SK-N-SH treated with all-trans-retinoic acid at 6 μM for 48 hours (cell line): ENCODE results near the gene CRIP1.

ENCODE experiments used
- ISL1 ChIP-seq: fragments of 250-450 bp; sonication (Bioruptor Pico); IDR thresholded peaks from 2 replicates; pipeline ENCODE4 v2.1.2; 2022; ENCODE audit warnings: mild to moderate bottlenecking, moderate library complexity
- OSR1 ChIP-seq: fragments of 250-450 bp; sonication (Bioruptor Pico); IDR thresholded peaks from 2 replicates; pipeline ENCODE4 v1.8.0; 2022; ENCODE audit warnings: moderate library complexity, mild to moderate bottlenecking, inconsistent platforms
- PPARA ChIP-seq: fragments of 250-450 bp; sonication (Bioruptor Pico); IDR thresholded peaks from 2 replicates; pipeline ENCODE4 v1.5.0; 2020; ENCODE audit warnings: mild to moderate bottlenecking, borderline replicate concordance
- SNAI2 ChIP-seq: fragments of 250-450 bp; sonication (Bioruptor Pico); IDR thresholded peaks from 2 replicates; pipeline ENCODE4 v1.5.0; 2020; ENCODE audit warnings: mild to moderate bottlenecking, moderate library complexity
- TCF4 ChIP-seq: fragments of 250-450 bp; sonication (Bioruptor Pico); IDR thresholded peaks from 2 replicates; pipeline ENCODE4 v1.8.0; 2021; ENCODE audit warnings: mild to moderate bottlenecking, moderate library complexity, borderline replicate concordance
- TOX ChIP-seq: fragments of 250-450 bp; sonication (Bioruptor Pico); IDR thresholded peaks from 2 replicates; pipeline ENCODE4 v1.8.0; 2021; ENCODE audit warnings: mild to moderate bottlenecking, moderate library complexity, borderline replicate concordance
- ZFP3 ChIP-seq: fragments of 250-450 bp; sonication (Bioruptor Pico); IDR thresholded peaks from 2 replicates; pipeline ENCODE4 v1.5.0; 2020; ENCODE audit warnings: mild to moderate bottlenecking, moderate library complexity
- ZFP30 ChIP-seq: fragments of 450-650 bp; formaldehyde crosslinking; IDR thresholded peaks from 2 replicates; pipeline ENCODE4 v1.5.0; 2022; ENCODE audit warnings: mild to moderate bottlenecking, moderate library complexity
- ZNF70 ChIP-seq: fragments of 450-650 bp; formaldehyde crosslinking; IDR thresholded peaks from 2 replicates; pipeline ENCODE4 v1.5.0; 2020; ENCODE audit warnings: mild to moderate bottlenecking, moderate library complexity
- ZNF8 ChIP-seq: fragments of 450-650 bp; formaldehyde crosslinking; IDR thresholded peaks from 2 replicates; pipeline ENCODE4 v1.5.0; 2020; ENCODE audit warnings: mild to moderate bottlenecking, moderate library complexity
- TF ChIP-seq, protein P1 (sequence below): fragments of 250-450 bp; sonication (Bioruptor Pico); IDR thresholded peaks from 2 replicates; pipeline ENCODE4 v1.5.0; 2020; ENCODE audit warnings: mild to moderate bottlenecking, moderate library complexity

GRCh38 chr14:105464501-105464900 lies 22.2 kb upstream of the CRIP1 start:
- no peak for TF ChIP-seq ISL1 (CRISPR knock-in tag)
- no peak for TF ChIP-seq SNAI2 (CRISPR knock-in tag)
- TF ChIP-seq ZFP3 = no peak
- TF ChIP-seq ZFP30 (CRISPR knock-in tag) = no peak
- TF ChIP-seq TOX (CRISPR knock-in tag) = no peak
- TF ChIP-seq PPARA = no peak
- TF ChIP-seq TCF4 (CRISPR knock-in tag) = no peak
- TF ChIP-seq, protein P1, sequence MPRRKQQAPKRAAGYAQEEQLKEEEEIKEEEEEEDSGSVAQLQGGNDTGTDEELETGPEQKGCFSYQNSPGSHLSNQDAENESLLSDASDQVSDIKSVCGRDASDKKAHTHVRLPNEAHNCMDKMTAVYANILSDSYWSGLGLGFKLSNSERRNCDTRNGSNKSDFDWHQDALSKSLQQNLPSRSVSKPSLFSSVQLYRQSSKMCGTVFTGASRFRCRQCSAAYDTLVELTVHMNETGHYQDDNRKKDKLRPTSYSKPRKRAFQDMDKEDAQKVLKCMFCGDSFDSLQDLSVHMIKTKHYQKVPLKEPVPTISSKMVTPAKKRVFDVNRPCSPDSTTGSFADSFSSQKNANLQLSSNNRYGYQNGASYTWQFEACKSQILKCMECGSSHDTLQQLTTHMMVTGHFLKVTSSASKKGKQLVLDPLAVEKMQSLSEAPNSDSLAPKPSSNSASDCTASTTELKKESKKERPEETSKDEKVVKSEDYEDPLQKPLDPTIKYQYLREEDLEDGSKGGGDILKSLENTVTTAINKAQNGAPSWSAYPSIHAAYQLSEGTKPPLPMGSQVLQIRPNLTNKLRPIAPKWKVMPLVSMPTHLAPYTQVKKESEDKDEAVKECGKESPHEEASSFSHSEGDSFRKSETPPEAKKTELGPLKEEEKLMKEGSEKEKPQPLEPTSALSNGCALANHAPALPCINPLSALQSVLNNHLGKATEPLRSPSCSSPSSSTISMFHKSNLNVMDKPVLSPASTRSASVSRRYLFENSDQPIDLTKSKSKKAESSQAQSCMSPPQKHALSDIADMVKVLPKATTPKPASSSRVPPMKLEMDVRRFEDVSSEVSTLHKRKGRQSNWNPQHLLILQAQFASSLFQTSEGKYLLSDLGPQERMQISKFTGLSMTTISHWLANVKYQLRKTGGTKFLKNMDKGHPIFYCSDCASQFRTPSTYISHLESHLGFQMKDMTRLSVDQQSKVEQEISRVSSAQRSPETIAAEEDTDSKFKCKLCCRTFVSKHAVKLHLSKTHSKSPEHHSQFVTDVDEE (CRISPR knock-in tag) = no peak
- no peak for TF ChIP-seq ZNF8 (CRISPR knock-in tag)
- no peak for TF ChIP-seq ZNF70
- TF ChIP-seq OSR1 (CRISPR knock-in tag) = no peak
